Fibroblast of the aortic adventitia (primary cell): ENCODE data around the gene DZIP1. TPM values are rescaled to one million over a fixed set of nuclear protein-coding genes. Genes with fewer than 3 reads are reported as not detected.

Experiments
- DNase-seq: peaks from one replicate; pipeline ENCODE4 v3.0.0-alpha.2; 2010; ENCODE audit warnings: low read depth
- H3K4me3 ChIP-seq: 2 replicates; pipeline ENCODE4 v1.5.1; 2011; ENCODE audit warnings: low read depth, mild to moderate bottlenecking, control low read depth, low read length, moderate library complexity
- CTCF ChIP-seq: IDR thresholded peaks from 2 replicates; pipeline ENCODE4 v1.5.1; 2011; ENCODE audit warnings: mild to moderate bottlenecking, low read length, control low read depth, inconsistent platforms; ENCODE audit not compliant: insufficient read depth
- total RNA-seq: library from RNA; depleted of rRNA; stranded (reverse); fragments of >200 nt; gene quantifications from 2 replicates; pipeline ENCODE4 v1.2.3, GENCODE V29; 2012; ENCODE audit warnings: low replicate concordance

The DZIP1 gene
- total RNA-seq, 1 donor = 37.3 TPM

GRCh38 chr13:95643571-95643935 lies 953 bp downstream of the DZIP1 start:
- TF ChIP-seq CTCF = no peak
- peak overlapping the region; percentile 76 for H3K4me3 ChIP-seq
- peak; percentile 46 for DNase-seq

GRCh38 chr13:95642999-95643398 lies 1.5 kb downstream of the DZIP1 start:
- DNase-seq = no peak
- TF ChIP-seq CTCF = no peak
- H3K4me3 ChIP-seq = peak overlapping the region; percentile 76

- TF ChIP-seq CTCF = no peak
- peak; percentile 33 for DNase-seq
- H3K4me3 ChIP-seq = peak overlapping the region; percentile 76
These were observed 2.4 kb downstream of the DZIP1 start for GRCh38 chr13:95642028-95642621.

GRCh38 chr13:95641291-95642027 lies 3.0 kb downstream of the DZIP1 start:
- peak overlapping the region; percentile 76 for H3K4me3 ChIP-seq
- DNase-seq = no peak
- no peak for TF ChIP-seq CTCF

- TF ChIP-seq CTCF = no peak
- no peak for DNase-seq
These were observed 7.7 kb downstream of the DZIP1 start for GRCh38 chr13:95636853-95637252.

GRCh38 chr13:95630593-95630992 lies 13.9 kb downstream of the DZIP1 start:
- TF ChIP-seq CTCF = no peak
- no peak for DNase-seq

More at GRCh38 chr13:95636853-95637252, 7.7 kb downstream of the DZIP1 start:
- no peak overlapping the region for H3K4me3 ChIP-seq

More at GRCh38 chr13:95630593-95630992, 13.9 kb downstream of the DZIP1 start:
- no peak overlapping the region for H3K4me3 ChIP-seq
